IMR-90 (cell line): ENCODE measurements around the gene ZNF622. TPM values are rescaled to one million over a fixed set of nuclear protein-coding genes. Genes with fewer than 3 reads are reported as not detected.

Source experiments
- ATAC-seq: fragments of 200-7000 bp; cut with Tn5 transposase; 2 replicates; pipeline ENCODE4 v1.9.1; 2020; ENCODE audit warnings: low read depth, mild to moderate bottlenecking, moderate library complexity
- BruUV-seq: library from RNA; stranded (reverse); fragments of 400-500 nt; replicated peaks from 2 replicates; lab custom pipeline; 2021; lab: Mats Ljungman, UMichigan
- CTCF ChIA-PET: fragments of 300-600 bp; formaldehyde crosslinking; extraction: SDS; loops from one replicate; lab custom pipeline; 2021; ENCODE audit warnings: antibody characterized with exemption; lab: Yijun Ruan, JAX
- POLR2A ChIA-PET: fragments of 300-600 bp; sonication (Branson Sonifier 250); formaldehyde crosslinking; loops from one replicate; lab custom pipeline; 2022; ENCODE audit warnings: antibody characterized with exemption; ENCODE audit not compliant: unreplicated experiment; lab: Charles Lee
- DNase-seq: peaks from one replicate; pipeline ENCODE4 v3.0.0; 2013
- H2AFZ ChIP-seq: replicated peaks from 2 replicates; pipeline ENCODE3; 2013; ENCODE audit warnings: low read length, mild to moderate bottlenecking; ENCODE audit not compliant: poor library complexity
- H2AK5ac ChIP-seq: 2 replicates; pipeline ENCODE4 v1.6.1; 2013; ENCODE audit warnings: low read depth, low read length, inconsistent platforms
- H2AK9ac ChIP-seq: replicated peaks from 2 replicates; pipeline ENCODE3; 2013; ENCODE audit warnings: mild to moderate bottlenecking, low read depth, low read length, moderate library complexity; ENCODE audit not compliant: poor library complexity
- H2BK120ac ChIP-seq: 2 replicates; pipeline ENCODE4 v1.6.1; 2013; ENCODE audit warnings: low read depth, low read length, inconsistent platforms
- H2BK15ac ChIP-seq: 3 replicates; pipeline ENCODE4 v1.6.1; 2013; ENCODE audit warnings: low read depth, low read length, inconsistent platforms
- H2BK20ac ChIP-seq: 2 replicates; pipeline ENCODE4 v1.6.1; 2013; ENCODE audit warnings: low read depth, mild to moderate bottlenecking, inconsistent platforms, low read length, moderate library complexity
- H2BK5ac ChIP-seq: 2 replicates; pipeline ENCODE4 v1.6.1; 2013; ENCODE audit warnings: mild to moderate bottlenecking, low read depth, low read length, inconsistent platforms; ENCODE audit not compliant: poor library complexity, severe bottlenecking
- H3K14ac ChIP-seq: replicated peaks from 2 replicates; pipeline ENCODE4 v1.6.1; 2013; ENCODE audit warnings: low read depth, low read length, inconsistent platforms
- H3K18ac ChIP-seq: 2 replicates; pipeline ENCODE4 v1.6.1; 2013; ENCODE audit warnings: low read depth, low read length, control low read depth
- H3K23ac ChIP-seq: 2 replicates; pipeline ENCODE4 v1.6.1; 2013; ENCODE audit warnings: low read depth, low read length, inconsistent platforms
- H3K27ac ChIP-seq: 2 replicates; pipeline ENCODE4 v1.5.1; 2013; ENCODE audit warnings: mild to moderate bottlenecking, control low read depth, low read length; ENCODE audit not compliant: insufficient read depth
- H3K27me3 ChIP-seq: 2 replicates; pipeline ENCODE4 v1.6.1; 2013; ENCODE audit warnings: low read length; ENCODE audit not compliant: control insufficient read depth, insufficient read depth
- H3K36me3 ChIP-seq: 2 replicates; pipeline ENCODE4 v1.6.1; 2013; ENCODE audit warnings: low read length, mixed read lengths; ENCODE audit not compliant: control insufficient read depth, insufficient read depth
- H3K4ac ChIP-seq: 2 replicates; pipeline ENCODE4 v1.6.1; 2013; ENCODE audit warnings: low read depth, low read length, inconsistent platforms
- H3K4me1 ChIP-seq: 2 replicates; pipeline ENCODE4 v1.6.1; 2013; ENCODE audit warnings: low read length, mixed read lengths; ENCODE audit not compliant: control insufficient read depth, insufficient read depth
- H3K4me2 ChIP-seq: 2 replicates; pipeline ENCODE4 v1.6.1; 2013; ENCODE audit warnings: low read depth, mild to moderate bottlenecking, control low read depth, low read length, moderate library complexity
- H3K4me3 ChIP-seq: 2 replicates; pipeline ENCODE4 v1.5.1; 2013; ENCODE audit warnings: low read depth, mild to moderate bottlenecking, control low read depth, low read length, moderate library complexity; ENCODE audit not compliant: insufficient read depth
- H3K56ac ChIP-seq: 2 replicates; pipeline ENCODE4 v1.6.1; 2013; ENCODE audit warnings: low read length, inconsistent platforms; ENCODE audit not compliant: insufficient read depth; ENCODE audit errors: extremely low read depth
- H3K79me1 ChIP-seq, 2 experiments: 2 replicates each; pipeline ENCODE4 v1.6.1; 2013; ENCODE audit warnings: low read length in 2 of 2, inconsistent platforms in 1 of 2, low read depth in 1 of 2
- H3K9ac ChIP-seq: 2 replicates; pipeline ENCODE4 v1.6.1; 2013; ENCODE audit warnings: low read depth, low read length, control low read depth
- H3K9me1 ChIP-seq: 2 replicates; pipeline ENCODE4 v1.6.1; 2013; ENCODE audit warnings: low read length, inconsistent platforms; ENCODE audit not compliant: insufficient read depth
- H3K9me3 ChIP-seq: 2 replicates; pipeline ENCODE4 v1.6.1; 2013; ENCODE audit warnings: low read length; ENCODE audit not compliant: control insufficient read depth, insufficient read depth
- H4K20me1 ChIP-seq: 2 replicates; pipeline ENCODE4 v1.6.1; 2013; ENCODE audit warnings: low read length, inconsistent platforms; ENCODE audit not compliant: insufficient read depth
- H4K5ac ChIP-seq: 2 replicates; pipeline ENCODE4 v1.6.1; 2013; ENCODE audit warnings: mild to moderate bottlenecking, low read depth, low read length, control low read depth
- H4K8ac ChIP-seq, 2 experiments: 2 replicates each; pipeline ENCODE4 v1.6.1; 2013; ENCODE audit warnings: low read depth in 2 of 2, low read length in 2 of 2, control low read depth in 1 of 2, inconsistent platforms in 1 of 2
- H4K91ac ChIP-seq: 2 replicates; pipeline ENCODE4 v1.6.1; 2013; ENCODE audit warnings: low read depth, low read length, inconsistent platforms; ENCODE audit not compliant: insufficient read depth
- BHLHE40 ChIP-seq: fragments of 150-350 bp; IDR thresholded peaks from 2 replicates; pipeline ENCODE4 v1.6.1; 2016; ENCODE audit warnings: mild to moderate bottlenecking, low read depth, low read length
- CEBPB ChIP-seq: IDR thresholded peaks from 2 replicates; pipeline ENCODE4 v1.6.1; 2012; ENCODE audit warnings: low read depth, low read length, improper control_type of control experiment
- CHD1 ChIP-seq: IDR thresholded peaks from 2 replicates; pipeline ENCODE4 v1.6.1; 2012; ENCODE audit warnings: low read depth, low read length, improper control_type of control experiment
- FOS ChIP-seq: fragments of 150-350 bp; IDR thresholded peaks from 2 replicates; pipeline ENCODE4 v1.6.1; 2016; ENCODE audit warnings: low read depth, low read length
- MAFK ChIP-seq: IDR thresholded peaks from 2 replicates; pipeline ENCODE4 v1.6.1; 2012; ENCODE audit warnings: low read depth, low read length, improper control_type of control experiment
- MAZ ChIP-seq: IDR thresholded peaks from 2 replicates; pipeline ENCODE4 v1.6.1; 2012; ENCODE audit warnings: low read depth, mild to moderate bottlenecking, low read length, improper control_type of control experiment, moderate library complexity, borderline replicate concordance
- MXI1 ChIP-seq: IDR thresholded peaks from 2 replicates; pipeline ENCODE4 v1.6.1; 2012; ENCODE audit warnings: low read depth, mild to moderate bottlenecking, low read length, moderate library complexity, borderline replicate concordance
- NFE2L2 ChIP-seq: fragments of 150-350 bp; IDR thresholded peaks from 2 replicates; pipeline ENCODE4 v1.6.1; 2016; ENCODE audit warnings: low read depth, mild to moderate bottlenecking, low read length
- POLR2A ChIP-seq: IDR thresholded peaks from 2 replicates; pipeline ENCODE4 v1.6.1; 2012; ENCODE audit warnings: mild to moderate bottlenecking, low read depth, low read length
- RAD21 ChIP-seq: IDR thresholded peaks from 2 replicates; pipeline ENCODE4 v1.6.1; 2012; ENCODE audit warnings: low read length, improper control_type of control experiment
- RCOR1 ChIP-seq: IDR thresholded peaks from 2 replicates; pipeline ENCODE4 v1.6.1; 2012; ENCODE audit warnings: mild to moderate bottlenecking, low read length, improper control_type of control experiment; ENCODE audit not compliant: insufficient replicate concordance
- RFX5 ChIP-seq: IDR thresholded peaks from 2 replicates; pipeline ENCODE4 v1.8.0; 2012; ENCODE audit warnings: low read depth, mild to moderate bottlenecking, low read length, moderate library complexity
- SMC3 ChIP-seq: fragments of 150-350 bp; IDR thresholded peaks from 2 replicates; pipeline ENCODE4 v1.6.1; 2016; ENCODE audit warnings: low read depth, mild to moderate bottlenecking, antibody characterized with exemption, low read length, moderate library complexity
- dilution Hi-C: fragments of 300-500 bp; cut with HindIII; formaldehyde crosslinking; loops from one replicate; pipeline ENCODE4 v1.14.3; 2018; ENCODE audit warnings: low sequenced_read_pairs; ENCODE audit not compliant: unreplicated experiment
- in situ Hi-C: fragments of 300-500 bp; cut with MboI; formaldehyde crosslinking; loops from 3 replicates; pipeline ENCODE4 v1.14.3; 2019; ENCODE audit warnings: low sequenced_read_pairs, inconsistent platforms, mixed read lengths
- intact Hi-C: fragments of 100-400 bp; cut with micrococcal nuclease; formaldehyde crosslinking; loops from 2 replicates; pipeline ENCODE4 v1.10.0; 2022
- polyA plus RNA-seq, 3 experiments: library from polyadenylated mRNA; depleted of rRNA; stranded (reverse); fragments of >200 nt; gene quantifications; 2 replicates each; pipeline ENCODE4 v1.2.3, GENCODE V29; 2012; ENCODE audit warnings: low replicate concordance in 1 of 3
- total RNA-seq: library from RNA; depleted of rRNA; stranded (reverse); fragments of >200 nt; gene quantifications from 2 replicates; pipeline ENCODE4 v1.2.3, GENCODE V29; 2012
- TF ChIP-seq, protein P1 (sequence below): fragments of 150-350 bp; IDR thresholded peaks from 2 replicates; pipeline ENCODE4 v1.6.1; 2016; ENCODE audit warnings: low read depth, mild to moderate bottlenecking, low read length, moderate library complexity, borderline replicate concordance
- TF ChIP-seq, protein P2 (sequence below): conservative IDR thresholded peaks from 2 replicates; pipeline ENCODE4 v1.5.1; 2012; ENCODE audit warnings: mild to moderate bottlenecking, low read depth, low read length, improper control_type of control experiment
- TF ChIP-seq, protein P3 (sequence below): fragments of 150-350 bp; IDR thresholded peaks from 2 replicates; pipeline ENCODE4 v1.6.1; 2017; ENCODE audit warnings: mild to moderate bottlenecking, antibody characterized with exemption, low read length, low read depth

The ZNF622 gene
- total and polyA plus RNA-seq, 2 of the 4 experiments (the other 2 are of a cell fraction) = 19.5 to 49.3 TPM

DNA sequence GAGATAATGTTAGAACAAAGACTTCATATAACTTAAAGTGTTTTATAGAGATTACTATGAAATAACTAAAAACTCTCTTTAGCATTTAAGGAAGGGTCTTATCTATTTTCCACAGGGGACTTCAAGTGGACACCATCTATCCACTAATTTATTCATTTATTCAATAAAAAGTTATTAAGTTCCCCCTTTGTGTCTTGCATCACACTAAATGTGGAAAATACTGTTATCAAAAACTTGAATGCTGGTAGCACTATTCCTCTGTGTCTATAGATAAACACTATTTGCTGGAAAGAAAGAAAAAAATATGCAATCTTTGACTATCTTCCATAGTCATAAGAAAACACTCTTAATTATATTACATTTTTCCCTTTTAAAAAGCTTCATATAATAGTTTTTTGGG is 20.1 kb upstream of the ZNF622 start:
- dilution Hi-C loops = no loop called here
- Histone ChIP-seq H2BK5ac (no peak overlapping the region), H2AFZ (no peak overlapping the region), H3K27ac (no peak overlapping the region), H3K4ac (no peak overlapping the region), H2AK9ac (no peak overlapping the region), H3K56ac (no peak overlapping the region), H3K9ac (no peak overlapping the region), H3K27me3 (peaks cover 34% of the 10 kb centered on the region), H3K79me1 (no peaks in the 10 kb centered on the region), H3K36me3 (no peaks in the 10 kb centered on the region), H4K20me1 (no peaks in the 10 kb centered on the region), H4K91ac (no peak overlapping the region), H4K8ac (no peak overlapping the region), H3K4me1 (no peaks in the 10 kb centered on the region), H3K18ac (no peak overlapping the region), H4K5ac (no peak overlapping the region), H3K4me2 (no peak overlapping the region), H2BK120ac (no peak overlapping the region), H2BK15ac (no peak overlapping the region), H2AK5ac (no peak overlapping the region), H3K4me3 (no peak overlapping the region), H3K14ac (no peak overlapping the region), H2BK20ac (no peak overlapping the region), H3K23ac (no peak overlapping the region), H3K9me3 (no peaks in the 10 kb centered on the region), H3K9me1 (no peaks in the 10 kb centered on the region)
- TF ChIP-seq CEBPB (no peak), RCOR1 (no peak), BHLHE40 (no peak), MAZ (no peak), SMC3 (no peak), NFE2L2 (no peak), CHD1 (no peak), RAD21 (no peak), MAFK (no peak), FOS (no peak), MXI1 (no peak), POLR2A (no peak), RFX5 (no peak)
- TF ChIP-seq, protein P1, sequence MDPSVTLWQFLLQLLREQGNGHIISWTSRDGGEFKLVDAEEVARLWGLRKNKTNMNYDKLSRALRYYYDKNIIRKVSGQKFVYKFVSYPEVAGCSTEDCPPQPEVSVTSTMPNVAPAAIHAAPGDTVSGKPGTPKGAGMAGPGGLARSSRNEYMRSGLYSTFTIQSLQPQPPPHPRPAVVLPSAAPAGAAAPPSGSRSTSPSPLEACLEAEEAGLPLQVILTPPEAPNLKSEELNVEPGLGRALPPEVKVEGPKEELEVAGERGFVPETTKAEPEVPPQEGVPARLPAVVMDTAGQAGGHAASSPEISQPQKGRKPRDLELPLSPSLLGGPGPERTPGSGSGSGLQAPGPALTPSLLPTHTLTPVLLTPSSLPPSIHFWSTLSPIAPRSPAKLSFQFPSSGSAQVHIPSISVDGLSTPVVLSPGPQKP = no peak
- TF ChIP-seq, protein P2, sequence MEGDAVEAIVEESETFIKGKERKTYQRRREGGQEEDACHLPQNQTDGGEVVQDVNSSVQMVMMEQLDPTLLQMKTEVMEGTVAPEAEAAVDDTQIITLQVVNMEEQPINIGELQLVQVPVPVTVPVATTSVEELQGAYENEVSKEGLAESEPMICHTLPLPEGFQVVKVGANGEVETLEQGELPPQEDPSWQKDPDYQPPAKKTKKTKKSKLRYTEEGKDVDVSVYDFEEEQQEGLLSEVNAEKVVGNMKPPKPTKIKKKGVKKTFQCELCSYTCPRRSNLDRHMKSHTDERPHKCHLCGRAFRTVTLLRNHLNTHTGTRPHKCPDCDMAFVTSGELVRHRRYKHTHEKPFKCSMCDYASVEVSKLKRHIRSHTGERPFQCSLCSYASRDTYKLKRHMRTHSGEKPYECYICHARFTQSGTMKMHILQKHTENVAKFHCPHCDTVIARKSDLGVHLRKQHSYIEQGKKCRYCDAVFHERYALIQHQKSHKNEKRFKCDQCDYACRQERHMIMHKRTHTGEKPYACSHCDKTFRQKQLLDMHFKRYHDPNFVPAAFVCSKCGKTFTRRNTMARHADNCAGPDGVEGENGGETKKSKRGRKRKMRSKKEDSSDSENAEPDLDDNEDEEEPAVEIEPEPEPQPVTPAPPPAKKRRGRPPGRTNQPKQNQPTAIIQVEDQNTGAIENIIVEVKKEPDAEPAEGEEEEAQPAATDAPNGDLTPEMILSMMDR = no peak
- TF ChIP-seq, protein P3, sequence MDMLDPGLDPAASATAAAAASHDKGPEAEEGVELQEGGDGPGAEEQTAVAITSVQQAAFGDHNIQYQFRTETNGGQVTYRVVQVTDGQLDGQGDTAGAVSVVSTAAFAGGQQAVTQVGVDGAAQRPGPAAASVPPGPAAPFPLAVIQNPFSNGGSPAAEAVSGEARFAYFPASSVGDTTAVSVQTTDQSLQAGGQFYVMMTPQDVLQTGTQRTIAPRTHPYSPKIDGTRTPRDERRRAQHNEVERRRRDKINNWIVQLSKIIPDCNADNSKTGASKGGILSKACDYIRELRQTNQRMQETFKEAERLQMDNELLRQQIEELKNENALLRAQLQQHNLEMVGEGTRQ = no peak
- ChIA-PET POLR2A (no interaction called here), CTCF (no interaction called here)
- intact Hi-C loops = loop anchor here (10.0 kb wide), 1 partner anchor 1829 kb away; no protein-coding TSS in a partner anchor
- BruUV-seq = no TSS peak
- ATAC-seq = no peak
- no peak for DNase-seq
- in situ Hi-C loops = loop anchor here (10.0 to 25.0 kb wide), 2 partner anchors 179 to 1827 kb away; no protein-coding TSS in a partner anchor
